GM18498 (cell line): ENCODE results near the gene RAB4A.

ENCODE experiments used
- ATAC-seq: cut with Tn5 transposase; IDR thresholded peaks from one replicate; pipeline ENCODE4 v1.9.1; 2021; ENCODE audit warnings: mild to moderate bottlenecking, moderate library complexity; ENCODE audit not compliant: unreplicated experiment

The RAB4A gene

DNA sequence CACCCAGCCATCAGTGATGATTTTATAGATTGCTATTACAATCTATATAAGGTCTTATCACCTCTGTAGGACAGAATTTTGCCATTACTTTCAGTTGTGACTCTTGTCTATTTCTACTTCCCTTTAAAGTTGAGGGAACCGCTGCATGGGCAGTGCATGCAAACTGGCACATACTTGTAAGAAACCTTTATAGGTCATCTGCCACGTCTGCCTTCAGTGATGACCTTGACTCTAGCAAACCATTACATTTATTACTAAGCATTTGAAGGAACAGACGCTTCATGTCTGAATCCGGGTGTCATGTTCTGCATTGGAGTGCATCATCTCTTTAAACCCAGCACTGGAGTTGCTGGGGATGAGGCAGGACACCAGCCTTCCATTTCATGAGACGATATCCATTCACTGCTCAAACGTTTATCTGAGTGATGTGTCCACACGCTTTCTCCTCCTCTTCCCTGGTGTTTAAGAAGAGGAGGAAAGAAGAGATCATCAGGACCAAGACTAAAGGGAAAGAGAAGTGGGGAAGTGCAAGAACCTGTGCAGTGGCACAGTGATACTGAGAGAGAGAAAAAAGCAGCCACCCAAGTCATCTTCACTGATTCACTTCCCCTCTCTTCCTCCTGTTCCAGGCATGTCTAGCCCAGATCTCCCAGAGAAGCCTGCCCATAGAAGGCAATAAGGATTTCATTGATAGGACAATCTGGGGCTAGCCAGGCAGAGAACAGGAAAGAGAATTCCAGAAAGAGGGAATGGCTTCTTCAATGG is 57.9 kb downstream of the RAB4A start:
- no peak for ATAC-seq

DNA sequence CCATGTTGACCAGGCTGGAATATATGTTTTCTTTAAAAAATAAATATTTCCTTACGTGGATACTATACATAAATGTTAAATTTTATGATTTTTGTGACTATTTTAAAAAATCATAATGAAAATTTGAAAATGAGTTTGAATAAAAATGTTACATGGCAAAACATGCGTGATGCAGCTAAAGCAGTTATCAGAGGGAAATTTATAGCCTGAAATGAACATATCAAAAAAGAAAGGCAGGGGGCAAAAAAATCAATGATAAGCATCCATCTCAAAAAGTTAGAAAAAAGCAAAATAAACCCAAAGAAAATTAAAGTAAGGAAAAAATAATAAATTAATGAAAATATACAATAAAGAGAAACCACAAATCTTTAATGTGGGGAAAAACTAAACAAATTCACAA is 63.4 kb downstream of the RAB4A start:
- no peak for ATAC-seq

GRCh38 chr1:229334716-229335115 is 63.8 kb downstream of the RAB4A start:
- no peak for ATAC-seq

DNA sequence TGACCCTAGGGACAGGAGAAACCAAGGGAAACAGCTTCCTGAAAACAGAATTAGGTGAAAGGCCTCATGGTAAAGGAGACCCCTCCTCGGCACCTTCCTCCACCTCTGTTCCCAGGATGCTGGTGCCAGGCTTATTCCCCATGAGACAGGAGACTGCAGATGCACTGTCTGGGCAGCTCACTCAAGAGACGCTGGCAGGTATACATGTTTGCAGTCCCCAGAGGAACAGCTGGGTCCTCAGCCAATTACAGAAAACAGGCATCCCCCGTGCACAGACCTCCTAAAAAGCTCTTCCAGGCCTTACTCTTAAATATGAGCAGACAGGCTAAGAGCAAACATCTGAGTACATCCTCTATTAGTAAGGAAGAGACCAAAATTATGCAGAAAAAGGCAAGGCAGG is 65.4 kb downstream of the RAB4A start:
- no peak for ATAC-seq

DNA sequence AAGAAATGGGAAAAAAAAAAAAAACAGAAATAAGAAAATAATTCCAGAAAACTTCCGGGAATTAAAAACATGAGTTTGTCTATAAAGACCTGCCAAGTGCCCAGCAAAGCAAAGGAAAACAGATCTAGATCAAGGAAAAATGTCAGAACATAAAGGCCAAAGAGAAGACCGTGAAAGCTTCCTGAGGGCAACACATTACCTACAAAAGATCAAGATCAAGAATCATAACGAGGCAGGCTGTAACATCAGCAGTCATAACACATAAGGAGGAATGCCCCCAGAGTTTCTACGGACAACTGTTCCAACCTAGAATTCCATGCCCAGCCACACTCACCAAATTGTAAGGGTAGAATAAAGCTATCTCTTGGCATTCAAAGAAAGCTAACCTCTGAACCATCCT is 68.2 kb downstream of the RAB4A start:
- ATAC-seq = no peak

GRCh38 chr1:229339520-229339919 is 68.6 kb downstream of the RAB4A start:
- ATAC-seq = no peak

DNA sequence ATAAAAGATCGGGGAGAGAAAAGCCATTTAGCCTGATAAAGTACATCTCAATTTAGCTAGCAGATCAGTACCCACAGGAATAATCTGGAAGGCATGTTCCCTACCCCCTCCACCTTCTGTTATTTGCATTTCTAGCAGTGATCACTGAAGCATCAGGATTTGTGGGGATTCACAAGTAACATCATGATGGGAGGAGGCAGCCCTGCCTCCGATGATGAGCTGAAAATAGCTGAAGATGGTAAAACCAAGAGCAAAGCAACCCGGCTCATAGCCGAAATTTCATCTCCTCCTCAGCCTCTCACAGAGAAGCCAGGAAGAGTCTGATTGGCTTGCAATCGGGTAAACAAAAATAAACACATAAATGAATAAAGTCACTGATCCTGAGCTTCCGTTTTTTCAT is 69.6 kb downstream of the RAB4A start:
- ATAC-seq = no peak

- ATAC-seq = peak; percentile 76
Measured at GRCh38 chr1:229341774-229342655, 71.1 kb downstream of the RAB4A start.

DNA sequence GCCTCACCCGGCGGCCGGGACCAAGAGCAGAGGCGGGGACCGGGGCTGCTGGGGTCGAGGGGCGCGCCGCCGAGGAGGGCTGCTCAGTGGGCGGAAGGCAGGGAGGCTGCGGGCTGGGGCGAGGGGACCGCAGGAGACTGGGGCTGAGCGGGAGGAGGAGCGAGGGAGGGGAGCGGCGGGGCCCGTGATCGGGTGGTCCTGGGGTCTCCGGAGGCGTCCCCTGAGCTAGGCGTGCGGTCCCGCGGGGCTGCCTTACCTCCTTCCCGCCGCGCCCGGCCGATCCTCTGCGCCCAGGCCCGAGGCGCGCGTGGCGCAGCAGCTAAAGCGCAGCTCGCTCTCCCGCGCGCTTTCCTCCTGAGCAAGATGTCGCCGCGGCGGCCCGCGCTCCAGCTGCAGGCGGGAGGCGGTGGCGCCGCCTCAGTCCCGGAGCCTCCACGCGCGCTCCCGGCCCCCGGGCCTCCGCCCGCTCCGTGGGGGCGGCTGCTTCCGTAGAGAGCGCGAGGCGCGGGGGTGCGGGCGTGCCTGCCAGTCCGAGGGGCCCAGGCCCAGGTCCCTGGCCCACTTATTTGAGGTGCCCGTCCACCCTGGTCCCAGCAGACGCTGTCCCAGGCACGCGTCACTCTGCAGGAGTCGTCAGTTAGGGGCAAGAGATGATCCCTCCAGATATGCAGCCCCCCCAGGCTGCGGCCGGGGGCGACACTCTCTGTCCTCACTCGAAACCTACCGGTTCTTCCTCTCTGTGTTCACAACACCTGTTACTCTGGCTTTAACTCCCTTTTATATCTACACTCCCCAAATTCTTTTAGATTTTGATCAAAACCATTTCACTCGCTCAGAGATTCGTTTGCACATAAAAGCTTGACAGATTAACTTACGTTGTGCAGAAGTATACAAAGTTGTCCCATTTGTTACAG is 72.0 kb downstream of the RAB4A start, which contains the start of gene CCSAP:
Gene CCSAP, minus strand, starts transcription at position 392 of the 914 bp plus-strand sequence. CDS start 582 bp downstream, outside the sequence.
- ATAC-seq = peak; percentile 49

DNA sequence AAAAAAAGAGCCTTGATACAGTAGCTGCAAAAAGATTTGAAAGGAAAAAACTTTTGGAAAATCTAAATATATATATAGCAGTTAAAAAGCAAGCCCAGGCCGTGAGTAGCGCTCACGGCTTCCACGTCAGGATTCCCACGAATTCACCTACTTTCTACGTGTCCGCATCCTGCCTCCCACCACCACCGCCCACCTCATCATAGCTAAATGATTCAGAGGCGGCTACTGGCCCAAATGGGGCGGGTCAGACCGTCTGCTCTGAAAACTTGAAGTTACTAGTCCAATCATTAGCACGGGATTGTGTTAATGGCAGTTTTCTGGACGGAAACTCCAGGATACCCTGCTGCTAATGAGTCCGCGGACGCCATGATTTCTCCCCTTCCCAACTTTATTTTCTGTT is 73.2 kb downstream of the RAB4A start:
- no peak for ATAC-seq

DNA sequence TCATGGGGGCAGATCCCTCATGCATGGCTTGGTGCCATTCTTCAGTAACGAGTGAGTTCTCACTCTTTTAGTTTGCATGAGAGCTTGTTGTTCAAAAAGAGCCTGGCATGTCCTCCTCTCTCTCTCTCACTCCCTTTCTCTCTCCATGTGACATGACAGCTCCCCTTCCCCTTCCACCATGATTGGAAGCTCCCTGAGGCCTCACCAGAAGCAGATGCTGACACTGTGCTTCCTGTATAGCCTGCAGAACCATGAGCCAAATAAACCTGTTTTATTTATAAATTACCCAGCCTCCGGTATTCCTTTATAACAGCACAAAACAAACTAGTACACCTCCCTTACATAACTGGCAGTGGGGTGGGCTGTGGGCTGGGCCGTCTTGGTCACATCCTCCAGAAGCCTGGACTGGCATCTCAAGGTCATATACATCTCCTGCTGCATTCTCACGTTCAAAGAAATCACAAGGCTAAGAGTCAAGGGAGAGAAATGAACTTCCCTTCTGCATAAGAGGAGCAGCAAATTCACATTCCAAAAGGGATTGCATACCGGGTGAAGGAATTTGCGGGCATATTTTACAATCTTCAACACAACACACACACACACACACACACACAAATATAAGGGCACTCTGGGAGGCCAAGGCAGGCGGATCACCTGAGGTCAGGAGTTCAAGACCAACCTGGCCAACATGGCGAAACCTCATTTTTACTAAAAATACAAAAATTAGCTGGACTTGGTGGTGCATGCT is 74.2 kb downstream of the RAB4A start:
- no peak for ATAC-seq

GRCh38 chr1:229347528-229347927 is 76.6 kb downstream of the RAB4A start:
- no peak for ATAC-seq

DNA sequence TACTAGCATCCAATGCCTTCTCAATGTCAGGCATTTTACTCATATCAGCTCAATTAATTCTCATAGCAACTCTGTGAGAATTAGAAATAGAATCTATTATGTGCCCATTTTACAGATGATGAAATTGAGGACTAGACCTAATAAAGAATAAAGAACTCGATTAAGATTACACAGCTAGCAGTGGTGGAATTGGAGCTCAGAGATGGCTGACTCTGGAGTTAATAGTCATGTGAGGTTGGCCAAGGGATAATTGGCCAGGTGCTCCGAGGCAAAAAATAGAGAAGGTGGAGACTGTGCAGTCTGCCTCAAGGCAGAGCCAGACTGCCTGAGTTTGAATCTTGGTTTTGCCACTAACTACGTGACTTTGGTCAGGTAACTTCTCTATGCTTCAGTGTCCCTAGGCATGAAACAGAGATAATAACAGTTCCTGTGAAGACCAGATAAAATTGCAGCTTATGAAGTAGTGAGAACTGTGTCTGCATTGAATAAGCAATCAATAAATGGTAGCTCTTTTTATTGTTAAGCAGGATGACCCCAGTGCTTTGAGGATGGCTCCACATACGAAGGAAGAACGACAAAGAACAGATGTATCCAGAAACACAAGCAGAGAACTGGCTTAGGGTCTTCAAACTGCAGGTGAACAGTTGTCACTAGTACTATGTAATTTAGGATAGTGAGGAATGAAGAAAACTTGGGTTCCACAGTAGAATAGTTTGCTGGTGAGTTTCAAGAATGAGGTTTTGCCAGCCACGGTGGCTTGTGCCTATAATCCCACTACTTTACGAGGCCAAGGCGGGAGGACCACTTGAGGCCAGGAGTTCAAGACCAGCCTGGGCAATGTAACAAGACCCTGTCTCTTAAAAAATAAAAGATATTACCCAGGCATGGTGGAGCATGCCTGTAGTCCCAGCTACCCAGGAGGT is 78.8 kb downstream of the RAB4A start:
- ATAC-seq = no peak

DNA sequence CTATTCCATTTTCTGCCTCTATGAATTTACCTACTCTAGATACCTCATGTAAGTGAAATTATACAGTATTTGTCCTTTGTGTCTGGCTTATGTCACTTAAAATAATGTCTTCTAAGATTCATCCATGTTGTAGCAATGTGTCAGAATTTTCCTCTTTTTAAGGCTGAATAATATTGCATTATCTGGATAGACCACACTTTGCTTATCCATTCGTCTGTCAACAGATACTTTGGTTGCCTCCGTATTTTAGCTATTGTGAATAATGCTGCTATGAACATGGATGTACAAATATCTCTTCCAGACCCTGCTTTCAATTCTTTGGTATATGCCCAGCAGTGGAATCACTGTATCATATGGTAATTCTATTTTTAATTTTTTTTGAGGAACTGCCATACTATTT is 82.1 kb downstream of the RAB4A start:
- ATAC-seq = no peak

DNA sequence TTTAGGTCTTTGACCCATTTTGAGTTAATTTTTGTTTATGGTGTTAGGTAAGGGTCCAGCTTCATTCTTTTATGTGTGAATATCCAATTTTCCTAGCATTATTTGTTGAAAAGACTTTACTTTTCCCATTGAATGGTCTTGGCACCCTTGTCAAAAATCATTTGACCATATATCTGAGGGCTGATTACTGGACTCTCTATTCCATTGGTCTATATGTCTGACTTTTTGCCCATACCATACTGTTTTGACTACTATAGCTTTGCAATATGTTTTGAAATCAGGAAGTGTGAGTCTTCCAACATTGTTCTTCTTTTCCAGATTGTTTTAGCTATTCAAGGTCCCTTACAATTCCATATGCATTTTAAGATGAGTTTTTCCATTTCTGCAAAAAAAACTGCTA is 83.3 kb downstream of the RAB4A start:
- no peak for ATAC-seq
